HG03039 (cell line): ENCODE results near the gene NDRG2.
"Not testable (repeated sequence)": the region's sequence is repeated elsewhere in the genome, so short reads cannot be mapped to it uniquely, and the experiment has no call there.

ENCODE experiments used
- ATAC-seq: cut with Tn5 transposase; IDR thresholded peaks from one replicate; pipeline ENCODE4 v1.9.1; 2021; ENCODE audit warnings: mild to moderate bottlenecking, moderate library complexity; ENCODE audit not compliant: unreplicated experiment

Gene NDRG2

GRCh38 chr14:21015312-21015711 lies 9.5 kb downstream of the NDRG2 start:
- no peak for ATAC-seq

- ATAC-seq = no peak
Measured at GRCh38 chr14:21014761-21015190, 10.1 kb downstream of the NDRG2 start.

GRCh38 chr14:21011136-21011535 lies 13.7 kb downstream of the NDRG2 start:
- ATAC-seq = no peak

GRCh38 chr14:21009721-21010120 lies 15.1 kb downstream of the NDRG2 start:
- not testable (repeated sequence) for ATAC-seq

- no peak for ATAC-seq
Measured at GRCh38 chr14:21003788-21004346, 21.0 kb downstream of the NDRG2 start.

- no peak for ATAC-seq
Measured at GRCh38 chr14:21001218-21001617, 23.6 kb downstream of the NDRG2 start.

GRCh38 chr14:20999591-20999990 lies 25.3 kb downstream of the NDRG2 start:
- no peak for ATAC-seq

GRCh38 chr14:20998674-20999366 lies 26.0 kb downstream of the NDRG2 start, which contains the start of gene SLC39A2:
TSS of gene SLC39A2 (plus strand) at chr14:20999293. CDS start at chr14:20999447, 154 bp downstream.
- ATAC-seq = no peak

- no peak for ATAC-seq
Measured at GRCh38 chr14:20998139-20998538, 26.7 kb downstream of the NDRG2 start.

GRCh38 chr14:20997564-20997963 lies 27.3 kb downstream of the NDRG2 start:
- ATAC-seq = no peak

GRCh38 chr14:20997115-20997514 lies 27.7 kb downstream of the NDRG2 start:
- no peak for ATAC-seq

GRCh38 chr14:20996521-20996920 lies 28.3 kb downstream of the NDRG2 start:
- no peak for ATAC-seq

GRCh38 chr14:20989787-20990600 lies 34.9 kb downstream of the NDRG2 start, which contains the start of gene METTL17:
TSS of gene METTL17 (plus strand) at chr14:20989980. CDS start at chr14:20990003, 23 bp downstream.
- ATAC-seq = peak; percentile 95

GRCh38 chr14:20989471-20989786 lies 35.4 kb downstream of the NDRG2 start:
- no peak for ATAC-seq

GRCh38 chr14:20988717-20989470 lies 36.0 kb downstream of the NDRG2 start:
- no peak for ATAC-seq

GRCh38 chr14:20986811-20987210 lies 38.0 kb downstream of the NDRG2 start:
- ATAC-seq = no peak

GRCh38 chr14:20985650-20986049 lies 39.2 kb downstream of the NDRG2 start:
- ATAC-seq = not testable (repeated sequence)

- ATAC-seq = no peak
Measured at GRCh38 chr14:20982646-20983369, 42.1 kb downstream of the NDRG2 start.

- no peak for ATAC-seq
Measured at GRCh38 chr14:20980906-20981305, 44.0 kb downstream of the NDRG2 start.

GRCh38 chr14:20978687-20979086 lies 46.2 kb downstream of the NDRG2 start:
- no peak for ATAC-seq
